ENCODE results near the gene SMAD7.

Gene SMAD7

GRCh38 chr18:48944634-48945033, 6.1 kb downstream of the SMAD7 start:
- no peak for DNase-seq (ENCODE audit: low read depth in 2 of 2)

GRCh38 chr18:48943736-48944527, 6.8 kb downstream of the SMAD7 start:
- DNase-seq (ENCODE audit: low read depth in 2 of 2) = no peak

GRCh38 chr18:48943333-48943732, 7.4 kb downstream of the SMAD7 start:
- no peak for DNase-seq (ENCODE audit: low read depth in 2 of 2)

- no peak for DNase-seq (ENCODE audit: low read depth in 2 of 2)
Measured at GRCh38 chr18:48942554-48943261, 8.1 kb downstream of the SMAD7 start.

GRCh38 chr18:48942086-48942485, 8.7 kb downstream of the SMAD7 start:
- no peak for DNase-seq (ENCODE audit: low read depth in 2 of 2)

GRCh38 chr18:48941672-48942071, 9.1 kb downstream of the SMAD7 start:
- no peak for DNase-seq (ENCODE audit: low read depth in 2 of 2)

GRCh38 chr18:48940854-48941611, 9.7 kb downstream of the SMAD7 start:
- DNase-seq (ENCODE audit: low read depth in 2 of 2) = peak; percentile 64 to 80

- DNase-seq (ENCODE audit: low read depth in 2 of 2) = no peak
Measured at GRCh38 chr18:48939205-48940097, 11.3 kb downstream of the SMAD7 start.

- DNase-seq (ENCODE audit: low read depth in 2 of 2) = no peak
Measured at GRCh38 chr18:48938827-48939204, 11.9 kb downstream of the SMAD7 start.

- no peak for DNase-seq (ENCODE audit: low read depth in 2 of 2)
Measured at GRCh38 chr18:48937869-48938750, 12.7 kb downstream of the SMAD7 start.

GRCh38 chr18:48935433-48935774, 15.4 kb downstream of the SMAD7 start:
- DNase-seq (ENCODE audit: low read depth in 2 of 2) = no peak

GRCh38 chr18:48934723-48935432, 15.9 kb downstream of the SMAD7 start:
- no peak for DNase-seq (ENCODE audit: low read depth in 2 of 2)

- DNase-seq (ENCODE audit: low read depth in 2 of 2) = no peak
Measured at GRCh38 chr18:48934415-48934722, 16.4 kb downstream of the SMAD7 start.

GRCh38 chr18:48933578-48934414, 17.0 kb downstream of the SMAD7 start:
- DNase-seq (ENCODE audit: low read depth in 2 of 2) = no peak

GRCh38 chr18:48932822-48933510, 17.8 kb downstream of the SMAD7 start:
- DNase-seq (ENCODE audit: low read depth in 2 of 2) = no peak

GRCh38 chr18:48932462-48932818, 18.3 kb downstream of the SMAD7 start:
- DNase-seq (ENCODE audit: low read depth in 2 of 2) = no peak

GRCh38 chr18:48931680-48932461, 18.9 kb downstream of the SMAD7 start:
- no peak for DNase-seq (ENCODE audit: low read depth in 2 of 2)

GRCh38 chr18:48930926-48931325, 19.8 kb downstream of the SMAD7 start:
- no peak for DNase-seq (ENCODE audit: low read depth in 2 of 2)

All from activated CD8-positive, alpha-beta memory T cell treated with anti-CD3 and anti-CD28 coated beads for 4 hours (primary cell).